ENCODE results near the gene CYB5A. TPM values are rescaled to one million over a fixed set of nuclear protein-coding genes. Genes with fewer than 3 reads are reported as not detected.

Gene CYB5A
- total RNA-seq, 2 donors from 2014 or later, result 71.3 to 73.5 TPM

GRCh38 chr18:74316257-74317170 lies 24.8 kb upstream of the CYB5A start:
- H3K27ac ChIP-seq, result no peak overlapping the region

GRCh38 chr18:74315464-74316256 lies 23.9 kb upstream of the CYB5A start, which contains the start of gene C18orf63:
C18orf63 (plus strand) TSS chr18:74315839; CDS start chr18:74317866, 2,027 bp downstream.
- no peak within 1 kb of the TSS for H3K27ac ChIP-seq
- no peaks in the 10 kb centered on the region for H3K27me3 ChIP-seq
- no peaks in the 10 kb centered on the region for H3K36me3 ChIP-seq
- DNase-seq (ENCODE audit: low spot score), result no peak
- no peak within 1 kb of the TSS for H3K4me3 ChIP-seq
- H3K4me1 ChIP-seq, result peaks cover 0 to 5% of the 10 kb centered on the region in 2 donors
- TF ChIP-seq CTCF (IDR thresholded peaks at IDR 0.05), result no peak
- H3K9me3 ChIP-seq, result no peaks in the 10 kb centered on the region

More at GRCh38 chr18:74316257-74317170, 24.8 kb upstream of the CYB5A start:
- H3K9me3 ChIP-seq, result no peaks in the 10 kb centered on the region
- H3K4me1 ChIP-seq, result peaks cover 0 to 2% of the 10 kb centered on the region in 2 donors
- H3K36me3 ChIP-seq, result no peaks in the 10 kb centered on the region
- no peak for DNase-seq (ENCODE audit: low spot score)
- TF ChIP-seq CTCF (IDR thresholded peaks at IDR 0.05), result no peak
- H3K27me3 ChIP-seq, result no peaks in the 10 kb centered on the region
- no peak overlapping the region for H3K4me3 ChIP-seq

- H3K36me3 ChIP-seq, result no peaks in the 10 kb centered on the region
- no peak for DNase-seq (ENCODE audit: low spot score)
- no peak overlapping the region for H3K27ac ChIP-seq
- H3K27me3 ChIP-seq, result no peaks in the 10 kb centered on the region
- no peak overlapping the region for H3K4me3 ChIP-seq
- H3K9me3 ChIP-seq, result no peaks in the 10 kb centered on the region
- TF ChIP-seq CTCF (IDR thresholded peaks at IDR 0.05), result no peak
- H3K4me1 ChIP-seq, result peaks cover 0 to 5% of the 10 kb centered on the region in 2 donors
Measured at GRCh38 chr18:74314759-74315463, 23.1 kb upstream of the CYB5A start.

- DNase-seq (ENCODE audit: low spot score), result no peak
- no peak for TF ChIP-seq CTCF (IDR thresholded peaks at IDR 0.05)
- H3K27ac ChIP-seq, result no peak overlapping the region
- H3K9me3 ChIP-seq, result no peaks in the 10 kb centered on the region
- peaks cover 0 to 5% of the 10 kb centered on the region in 2 donors for H3K4me1 ChIP-seq
- no peak overlapping the region for H3K4me3 ChIP-seq
- no peaks in the 10 kb centered on the region for H3K27me3 ChIP-seq
- no peaks in the 10 kb centered on the region for H3K36me3 ChIP-seq
Measured at GRCh38 chr18:74311000-74311399, 19.2 kb upstream of the CYB5A start.

GRCh38 chr18:74310411-74310810 lies 18.6 kb upstream of the CYB5A start:
- no peak overlapping the region for H3K27ac ChIP-seq
- H3K4me1 ChIP-seq, result peaks cover 0 to 5% of the 10 kb centered on the region in 2 donors
- no peak overlapping the region for H3K4me3 ChIP-seq
- no peaks in the 10 kb centered on the region for H3K9me3 ChIP-seq
- H3K27me3 ChIP-seq, result no peaks in the 10 kb centered on the region
- DNase-seq (ENCODE audit: low spot score), result no peak
- peak in 1 of 2 donors; percentile 27 for TF ChIP-seq CTCF (IDR thresholded peaks at IDR 0.05)
- no peaks in the 10 kb centered on the region for H3K36me3 ChIP-seq
